Neural crest cell (in vitro differentiated cells): ENCODE measurements around the gene BARHL1. TPM values are rescaled to one million over a fixed set of nuclear protein-coding genes. Genes with fewer than 3 reads are reported as not detected.

Experiments used
- DNase-seq: peaks from one replicate; pipeline ENCODE4 v3.0.0; 2021; ENCODE audit warnings: low read depth, mixed read lengths, low spot score
- H3K27ac Mint-ChIP-seq: one replicate; pipeline ENCODE4 v1.8.0; 2021; ENCODE audit warnings: mild to moderate bottlenecking, mixed read lengths; ENCODE audit not compliant: unreplicated experiment
- H3K27me3 Mint-ChIP-seq: 2 replicates; pipeline ENCODE4 v1.8.0; 2021; ENCODE audit warnings: low read depth, mild to moderate bottlenecking, mixed read lengths
- H3K36me3 Mint-ChIP-seq: 2 replicates; pipeline ENCODE4 v1.8.0; 2021; ENCODE audit warnings: low read depth, mild to moderate bottlenecking, mixed read lengths
- H3K4me1 Mint-ChIP-seq: 2 replicates; pipeline ENCODE4 v1.8.0; 2021; ENCODE audit warnings: mixed read lengths
- H3K4me3 Mint-ChIP-seq: one replicate; pipeline ENCODE4 v1.8.0; 2021; ENCODE audit warnings: mild to moderate bottlenecking, mixed read lengths
- H3K9me3 Mint-ChIP-seq: 2 replicates; pipeline ENCODE4 v1.8.0; 2021; ENCODE audit warnings: mixed read lengths
- CTCF ChIP-seq: fragments of 200-600 bp; sonication (generic); conservative IDR thresholded peaks from 2 replicates; pipeline ENCODE4 v1.5.0; 2021; ENCODE audit warnings: antibody characterized with exemption, mild to moderate bottlenecking
- total RNA-seq: library from RNA; stranded (reverse); gene quantifications from 2 replicates; pipeline ENCODE4 v1.2.1, GENCODE V29; 2021

BARHL1 gene
- total RNA-seq, 1 donor from 2014 or later = not detected

GRCh38 chr9:132631280-132631679 lies 48.9 kb downstream of the BARHL1 start:
- H3K36me3 Mint-ChIP-seq = no peaks in the 10 kb centered on the region
- no peak overlapping the region for H3K4me3 Mint-ChIP-seq
- H3K27me3 Mint-ChIP-seq = no peaks in the 10 kb centered on the region
- no peak for TF ChIP-seq CTCF
- H3K9me3 Mint-ChIP-seq = no peaks in the 10 kb centered on the region
- DNase-seq = no peak
- no peaks in the 10 kb centered on the region for H3K4me1 Mint-ChIP-seq
- no peak overlapping the region for H3K27ac Mint-ChIP-seq

- DNase-seq = no peak
- no peak overlapping the region for H3K4me3 Mint-ChIP-seq
- no peaks in the 10 kb centered on the region for H3K27me3 Mint-ChIP-seq
- no peak overlapping the region for H3K27ac Mint-ChIP-seq
- no peaks in the 10 kb centered on the region for H3K36me3 Mint-ChIP-seq
- no peaks in the 10 kb centered on the region for H3K9me3 Mint-ChIP-seq
- TF ChIP-seq CTCF = no peak
- no peaks in the 10 kb centered on the region for H3K4me1 Mint-ChIP-seq
Measured at GRCh38 chr9:132631685-132632084, 49.3 kb downstream of the BARHL1 start.

- no peak for DNase-seq
- no peak overlapping the region for H3K4me3 Mint-ChIP-seq
- no peak overlapping the region for H3K27ac Mint-ChIP-seq
- H3K9me3 Mint-ChIP-seq = no peaks in the 10 kb centered on the region
- no peaks in the 10 kb centered on the region for H3K27me3 Mint-ChIP-seq
- H3K36me3 Mint-ChIP-seq = peaks cover 4% of the 10 kb centered on the region
- no peaks in the 10 kb centered on the region for H3K4me1 Mint-ChIP-seq
- no peak for TF ChIP-seq CTCF
Measured at GRCh38 chr9:132632413-132633129, 50.2 kb downstream of the BARHL1 start.

- TF ChIP-seq CTCF = no peak
- H3K4me1 Mint-ChIP-seq = no peaks in the 10 kb centered on the region
- no peak for DNase-seq
- H3K9me3 Mint-ChIP-seq = no peaks in the 10 kb centered on the region
- H3K27me3 Mint-ChIP-seq = no peaks in the 10 kb centered on the region
- no peak overlapping the region for H3K27ac Mint-ChIP-seq
- H3K36me3 Mint-ChIP-seq = peaks cover 8% of the 10 kb centered on the region
- H3K4me3 Mint-ChIP-seq = no peak overlapping the region
Measured at GRCh38 chr9:132634327-132634726, 51.9 kb downstream of the BARHL1 start.

GRCh38 chr9:132637351-132637750 lies 54.9 kb downstream of the BARHL1 start:
- peaks cover 8% of the 10 kb centered on the region for H3K36me3 Mint-ChIP-seq
- H3K4me3 Mint-ChIP-seq = no peak overlapping the region
- no peak for DNase-seq
- no peaks in the 10 kb centered on the region for H3K27me3 Mint-ChIP-seq
- H3K4me1 Mint-ChIP-seq = no peaks in the 10 kb centered on the region
- no peak for TF ChIP-seq CTCF
- H3K9me3 Mint-ChIP-seq = no peaks in the 10 kb centered on the region
- no peak overlapping the region for H3K27ac Mint-ChIP-seq
